GM12801 (cell line): ENCODE data around the gene SEMA3D.

Experiments
- TF ChIP-seq, protein P1 (sequence below): IDR thresholded peaks from one replicate; pipeline ENCODE4 v1.5.1; 2011; ENCODE audit warnings: control low read depth; ENCODE audit not compliant: insufficient read length; ENCODE audit errors: extremely low read depth

Gene SEMA3D

DNA sequence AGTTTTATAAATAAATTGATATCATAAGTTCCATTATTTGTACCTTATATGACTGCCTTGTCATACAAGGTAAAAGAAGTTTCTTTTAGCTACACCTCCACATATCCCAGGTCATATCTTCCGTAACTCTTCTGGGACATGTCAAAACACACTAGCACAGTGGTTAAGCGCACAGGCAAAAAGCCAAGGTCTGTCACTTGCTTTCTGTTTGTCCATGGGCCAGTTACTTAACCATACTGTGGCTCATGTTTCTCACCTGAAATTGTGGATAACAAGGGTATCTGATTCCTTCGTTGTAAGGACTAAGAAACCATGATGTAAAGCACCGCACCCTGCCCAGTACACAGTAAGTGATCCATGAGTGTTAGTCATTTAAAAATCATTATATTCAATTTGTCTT lies 56.2 kb downstream of the SEMA3D start:
- TF ChIP-seq, protein P1, sequence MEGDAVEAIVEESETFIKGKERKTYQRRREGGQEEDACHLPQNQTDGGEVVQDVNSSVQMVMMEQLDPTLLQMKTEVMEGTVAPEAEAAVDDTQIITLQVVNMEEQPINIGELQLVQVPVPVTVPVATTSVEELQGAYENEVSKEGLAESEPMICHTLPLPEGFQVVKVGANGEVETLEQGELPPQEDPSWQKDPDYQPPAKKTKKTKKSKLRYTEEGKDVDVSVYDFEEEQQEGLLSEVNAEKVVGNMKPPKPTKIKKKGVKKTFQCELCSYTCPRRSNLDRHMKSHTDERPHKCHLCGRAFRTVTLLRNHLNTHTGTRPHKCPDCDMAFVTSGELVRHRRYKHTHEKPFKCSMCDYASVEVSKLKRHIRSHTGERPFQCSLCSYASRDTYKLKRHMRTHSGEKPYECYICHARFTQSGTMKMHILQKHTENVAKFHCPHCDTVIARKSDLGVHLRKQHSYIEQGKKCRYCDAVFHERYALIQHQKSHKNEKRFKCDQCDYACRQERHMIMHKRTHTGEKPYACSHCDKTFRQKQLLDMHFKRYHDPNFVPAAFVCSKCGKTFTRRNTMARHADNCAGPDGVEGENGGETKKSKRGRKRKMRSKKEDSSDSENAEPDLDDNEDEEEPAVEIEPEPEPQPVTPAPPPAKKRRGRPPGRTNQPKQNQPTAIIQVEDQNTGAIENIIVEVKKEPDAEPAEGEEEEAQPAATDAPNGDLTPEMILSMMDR, result no peak

- TF ChIP-seq, protein P1, result no peak
Observed at GRCh38 chr7:85126383-85126782, 60.5 kb downstream of the SEMA3D start.

DNA sequence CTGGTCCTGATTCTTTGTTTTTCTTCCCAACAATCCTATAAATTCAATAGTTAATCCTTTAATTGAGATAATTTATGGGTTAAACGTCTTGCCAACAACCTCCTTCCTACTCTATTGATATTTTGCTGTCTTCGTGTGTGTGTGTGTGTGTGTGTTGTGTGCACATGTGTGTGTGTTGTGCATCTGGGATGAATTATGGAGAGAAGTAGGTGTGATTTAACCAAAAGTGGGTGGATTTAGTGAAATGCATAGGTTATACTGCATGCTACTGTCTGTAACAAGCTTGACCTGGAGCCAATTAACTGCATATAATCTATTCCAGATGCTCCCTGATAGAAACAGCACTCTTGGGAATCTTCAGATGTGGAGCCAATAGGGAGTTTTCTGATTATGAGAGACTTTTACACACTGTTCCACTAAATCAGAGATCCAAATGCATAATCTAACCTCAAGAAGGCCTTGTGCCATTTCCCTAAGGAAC lies 61.2 kb downstream of the SEMA3D start:
- TF ChIP-seq, protein P1, result no peak

DNA sequence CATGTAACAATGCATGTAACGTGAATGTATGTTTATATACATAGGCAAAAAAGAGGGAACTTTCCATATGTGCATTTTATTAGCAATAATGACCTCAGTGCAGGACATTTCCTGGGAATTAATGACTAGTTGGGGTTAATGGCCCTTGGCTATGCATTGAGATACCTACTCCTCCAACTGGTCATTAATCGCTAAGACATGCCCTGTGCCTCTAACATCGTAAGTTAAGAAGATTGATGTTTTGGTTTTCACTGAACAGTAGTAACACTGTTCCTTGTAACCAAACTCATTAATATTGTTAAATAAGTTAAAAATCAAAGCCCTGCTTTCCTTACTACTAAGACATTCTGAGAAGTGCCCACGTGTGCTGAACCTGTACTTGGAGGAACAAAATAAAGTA lies 61.7 kb downstream of the SEMA3D start:
- TF ChIP-seq, protein P1, result no peak

DNA sequence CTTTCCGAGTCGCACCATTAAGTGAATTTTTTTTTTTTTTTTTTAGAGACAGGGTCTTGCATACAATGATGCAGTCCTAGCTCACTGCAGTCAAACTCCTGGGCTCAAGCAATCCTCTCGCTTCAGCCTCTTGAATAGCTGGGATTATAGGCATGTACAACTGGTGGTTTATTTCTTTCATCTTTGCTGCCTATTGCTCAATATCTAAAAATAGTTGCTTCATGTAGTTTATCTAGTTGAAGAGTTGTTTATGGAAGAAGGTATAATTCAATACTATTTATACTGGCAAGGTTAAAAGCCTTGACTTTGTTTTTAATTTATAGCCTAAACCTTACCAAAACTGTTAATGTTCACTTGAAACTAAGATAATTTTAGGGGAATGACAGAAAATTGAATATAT lies 66.9 kb downstream of the SEMA3D start:
- TF ChIP-seq, protein P1, result no peak

DNA sequence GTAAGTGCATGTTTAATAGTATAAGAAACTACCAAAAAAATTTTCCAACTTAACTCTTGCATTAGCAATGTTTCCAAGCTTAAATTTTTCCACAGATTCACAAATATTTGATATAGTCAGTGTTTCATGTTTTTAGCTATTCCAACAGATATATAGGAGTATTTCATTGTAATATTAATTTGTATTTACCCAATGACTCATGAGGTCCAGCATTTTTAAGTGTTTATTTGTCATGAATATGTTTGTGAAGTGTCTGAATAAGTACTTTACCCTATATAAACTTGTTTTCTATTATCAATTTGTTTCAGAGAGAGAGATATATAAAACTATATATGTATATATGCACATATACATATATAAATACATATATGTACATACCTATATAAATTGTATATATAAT lies 71.0 kb downstream of the SEMA3D start:
- TF ChIP-seq, protein P1, result no peak

GRCh38 chr7:85115006-85115405 lies 71.8 kb downstream of the SEMA3D start:
- TF ChIP-seq, protein P1, result no peak

DNA sequence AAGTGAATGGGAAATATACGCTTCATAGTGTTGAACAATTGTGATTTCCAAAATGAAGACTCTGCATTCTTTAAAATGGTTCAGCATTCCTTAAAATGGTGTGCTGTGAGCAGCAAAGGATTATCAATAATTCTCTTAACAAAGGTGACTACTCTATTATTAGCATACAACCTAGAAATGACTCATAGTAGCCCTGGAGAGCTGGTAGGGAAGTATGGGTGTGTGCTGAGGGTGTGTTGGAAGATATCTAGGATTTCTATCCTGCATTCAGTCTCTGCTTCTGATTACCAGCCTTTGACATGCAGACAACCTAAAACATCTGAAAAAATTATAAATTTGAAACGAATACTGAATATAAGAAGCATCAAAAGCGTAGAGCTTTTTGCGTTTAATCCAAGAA lies 72.5 kb downstream of the SEMA3D start:
- TF ChIP-seq, protein P1, result no peak
